Neuronal stem cell (in vitro differentiated cells): ENCODE results near the gene CAMTA1.

Experiments
- DNase-seq: peaks from one replicate; pipeline ENCODE4 v3.0.0-alpha.2; 2013; ENCODE audit warnings: low spot score
- H2AFZ ChIP-seq: one replicate; pipeline ENCODE4 v1.6.1; 2013; ENCODE audit warnings: mild to moderate bottlenecking, low read length, inconsistent platforms
- H2AK5ac ChIP-seq: 2 replicates; pipeline ENCODE4 v1.6.1; 2013; ENCODE audit warnings: low read depth, mild to moderate bottlenecking, inconsistent platforms, low read length, moderate library complexity, mixed read lengths
- H2BK120ac ChIP-seq: 2 replicates; pipeline ENCODE4 v1.6.1; 2013; ENCODE audit warnings: low read depth, mild to moderate bottlenecking, inconsistent platforms, low read length, moderate library complexity, mixed read lengths
- H2BK12ac ChIP-seq: one replicate; pipeline ENCODE4 v1.6.1; 2013; ENCODE audit warnings: low read length, inconsistent platforms
- H2BK15ac ChIP-seq: 2 replicates; pipeline ENCODE4 v1.6.1; 2013; ENCODE audit warnings: mild to moderate bottlenecking, low read length, inconsistent platforms, mixed read lengths
- H2BK5ac ChIP-seq: one replicate; pipeline ENCODE4 v1.6.1; 2013; ENCODE audit warnings: inconsistent platforms, mild to moderate bottlenecking, low read length, moderate library complexity
- H3K14ac ChIP-seq: one replicate; pipeline ENCODE4 v1.6.1; 2013; ENCODE audit warnings: low read length, inconsistent platforms
- H3K18ac ChIP-seq: 2 replicates; pipeline ENCODE4 v1.6.1; 2013; ENCODE audit warnings: low read length, inconsistent platforms
- H3K23ac ChIP-seq: 2 replicates; pipeline ENCODE4 v1.6.1; 2013; ENCODE audit warnings: low read depth, mild to moderate bottlenecking, mixed read lengths, low read length, inconsistent platforms; ENCODE audit not compliant: poor library complexity
- H3K27ac ChIP-seq: replicated peaks from 3 replicates; pipeline ENCODE4 v1.5.1; 2013; ENCODE audit warnings: low read length, inconsistent platforms
- H3K27me3 ChIP-seq, 3 experiments: 2 replicates each; pipeline ENCODE4 v1.6.1; 2013; ENCODE audit warnings: low read length in 3 of 3, mild to moderate bottlenecking in 2 of 3, inconsistent platforms in 1 of 3, low read depth in 1 of 3, mixed read lengths in 1 of 3, moderate library complexity in 1 of 3; ENCODE audit not compliant: control insufficient read depth in 3 of 3, insufficient read depth in 3 of 3
- H3K36me3 ChIP-seq, 2 donors: replicated peaks in 1 of 2; 2 replicates each; pipeline ENCODE4 v1.6.1; 2013; ENCODE audit warnings: low read length in 2 of 2; ENCODE audit not compliant: control insufficient read depth in 2 of 2, insufficient read depth in 2 of 2
- H3K4ac ChIP-seq: 2 replicates; pipeline ENCODE4 v1.6.1; 2013; ENCODE audit warnings: inconsistent platforms, mild to moderate bottlenecking, low read length, moderate library complexity
- H3K4me1 ChIP-seq, 2 donors: 1 replicate in 1 of 2; 2 replicates in 1 of 2; pipeline ENCODE4 v1.6.1; 2013; ENCODE audit warnings: low read length in 2 of 2, low read depth in 1 of 2; ENCODE audit not compliant: control insufficient read depth in 2 of 2, insufficient read depth in 1 of 2
- H3K4me2 ChIP-seq: one replicate; pipeline ENCODE4 v1.6.1; 2013; ENCODE audit warnings: mild to moderate bottlenecking, low read length, inconsistent platforms; ENCODE audit not compliant: insufficient read depth, poor library complexity, severe bottlenecking
- H3K4me3 ChIP-seq, 2 donors: 2 replicates each; pipeline ENCODE4 v1.5.1; 2013; ENCODE audit warnings: low read length in 2 of 2, mild to moderate bottlenecking in 2 of 2, inconsistent platforms in 1 of 2, moderate library complexity in 1 of 2
- H3K79me1 ChIP-seq: one replicate; pipeline ENCODE4 v1.6.1; 2013; ENCODE audit warnings: low read depth, mild to moderate bottlenecking, inconsistent platforms, low read length, moderate library complexity
- H3K9ac ChIP-seq: one replicate; pipeline ENCODE4 v1.6.1; 2013; ENCODE audit warnings: mild to moderate bottlenecking, low read depth, low read length, inconsistent platforms; ENCODE audit not compliant: poor library complexity
- H3K9me3 ChIP-seq, 2 donors: replicated peaks in 1 of 2; 2 replicates each; pipeline versions ENCODE3 to v1.6.1; 2013; ENCODE audit warnings: low read length in 2 of 2, mild to moderate bottlenecking in 2 of 2, inconsistent platforms in 1 of 2, low read depth in 1 of 2, mixed read lengths in 1 of 2, moderate library complexity in 1 of 2; ENCODE audit not compliant: control insufficient read depth in 2 of 2, insufficient read depth in 1 of 2
- H4K8ac ChIP-seq: one replicate; pipeline ENCODE4 v1.6.1; 2013; ENCODE audit warnings: low read depth, mild to moderate bottlenecking, inconsistent platforms, low read length, moderate library complexity
- H4K91ac ChIP-seq: one replicate; pipeline ENCODE4 v1.6.1; 2013; ENCODE audit warnings: low read length, low read depth, mild to moderate bottlenecking, inconsistent platforms; ENCODE audit not compliant: poor library complexity
- WGBS, 2 donors: extraction: QIAGEN DNeasy Blood & Tissue Kit; methylation state at CpG; one replicate each; pipeline ENCODE4 v1.1.7; 2013; ENCODE audit warnings: missing lambda C conversion rate in 2 of 2, mixed read lengths in 1 of 2; ENCODE audit not compliant: insufficient read length in 2 of 2, insufficient replicate concordance in 1 of 2; ENCODE audit errors: extremely low coverage in 2 of 2; 5-methylcytosine and 5-hydroxymethylcytosine counted together

CAMTA1 gene

GRCh38 chr1:7654725-7655124 is 869.5 kb downstream of the CAMTA1 start:
- Histone ChIP-seq H3K4me2 (no peak overlapping the region), H3K18ac (no peak overlapping the region), H3K36me3 (no peaks in the 10 kb centered on the region), H2BK12ac (no peak overlapping the region), H3K79me1 (no peaks in the 10 kb centered on the region), H2BK15ac (no peak overlapping the region), H3K27ac (no peak overlapping the region), H3K4ac (no peak overlapping the region), H2AK5ac (no peak overlapping the region), H4K91ac (no peak overlapping the region), H3K4me1 (peaks cover 7% of the 10 kb centered on the region in 2 donors), H3K23ac (no peak overlapping the region), H4K8ac (no peak overlapping the region), H2BK120ac (no peak overlapping the region), H3K14ac (no peak overlapping the region), H3K27me3 (peaks cover 0 to 22% (median 0%) of the 10 kb centered on the region in 3 experiments), H2AFZ (no peak overlapping the region), H3K9ac (no peak overlapping the region), H3K9me3 (peaks cover 0 to 5% of the 10 kb centered on the region in 2 donors), H2BK5ac (no peak overlapping the region), H3K4me3 (peak overlapping the region in 1 of 2 donors; percentile 52)
- DNase-seq: no peak
- WGBS, 2 donors: 100% methylated on average over 1 of the region's 1 CpG; no CpG with 5 or more reads in 1 of the 2 donors

GRCh38 chr1:7655354-7655753 is 870.1 kb downstream of the CAMTA1 start:
- Histone ChIP-seq H2AFZ (no peak overlapping the region), H3K79me1 (no peaks in the 10 kb centered on the region), H2BK120ac (no peak overlapping the region), H4K91ac (no peak overlapping the region), H2BK12ac (no peak overlapping the region), H2BK15ac (no peak overlapping the region), H2BK5ac (no peak overlapping the region), H3K14ac (no peak overlapping the region), H3K9me3 (peaks cover 0 to 5% of the 10 kb centered on the region in 2 donors), H3K27me3 (peaks cover 0 to 16% (median 0%) of the 10 kb centered on the region in 3 experiments), H3K4me1 (peaks cover 6 to 7% of the 10 kb centered on the region in 2 donors), H2AK5ac (no peak overlapping the region), H4K8ac (no peak overlapping the region), H3K4me3 (no peak overlapping the region), H3K9ac (no peak overlapping the region), H3K4me2 (no peak overlapping the region), H3K23ac (no peak overlapping the region), H3K27ac (no peak overlapping the region), H3K18ac (no peak overlapping the region), H3K4ac (no peak overlapping the region), H3K36me3 (no peaks in the 10 kb centered on the region)
- DNase-seq: no peak
- 100% methylated on average over 2 of the region's 2 CpGs; no CpG with 5 or more reads in 1 of the 2 donors for WGBS, 2 donors

GRCh38 chr1:7656557-7657215 is 871.4 kb downstream of the CAMTA1 start:
- peak overlapping the region; percentile 20 for H3K23ac ChIP-seq
- H3K27me3 ChIP-seq: peaks cover 0 to 21% (median 0%) of the 10 kb centered on the region in 3 experiments
- H2AFZ ChIP-seq: no peak overlapping the region
- H3K9ac ChIP-seq: peak overlapping the region; percentile 34
- H4K8ac ChIP-seq: no peak overlapping the region
- H3K9me3 ChIP-seq: peaks cover 0 to 5% of the 10 kb centered on the region in 2 donors
- H2BK120ac ChIP-seq: no peak overlapping the region
- no peak overlapping the region for H2BK15ac ChIP-seq
- no peak overlapping the region for H2BK12ac ChIP-seq
- H3K4me1 ChIP-seq: no peaks in the 10 kb centered on the region
- no peak overlapping the region for H3K14ac ChIP-seq
- H2BK5ac ChIP-seq: no peak overlapping the region
- H3K4me3 ChIP-seq: no peak overlapping the region
- peak overlapping the region; percentile 44 for H3K18ac ChIP-seq
- H3K4me2 ChIP-seq: no peak overlapping the region
- H3K27ac ChIP-seq: no peak overlapping the region
- no CpG with 5 or more reads among the region's 24 CpGs for WGBS, 2 donors
- H3K36me3 ChIP-seq: no peaks in the 10 kb centered on the region
- DNase-seq: no peak
- H3K4ac ChIP-seq: no peak overlapping the region
- H2AK5ac ChIP-seq: peak overlapping the region; percentile 18
- H3K79me1 ChIP-seq: no peaks in the 10 kb centered on the region
- H4K91ac ChIP-seq: no peak overlapping the region

GRCh38 chr1:7657287-7658016 is 872.2 kb downstream of the CAMTA1 start:
- no peak overlapping the region for H2AFZ ChIP-seq
- peaks cover 0 to 5% of the 10 kb centered on the region in 2 donors for H3K9me3 ChIP-seq
- no peak overlapping the region for H3K4me2 ChIP-seq
- no CpG with 5 or more reads among the region's 17 CpGs for WGBS, 2 donors
- H3K27me3 ChIP-seq: peaks cover 0 to 20% (median 0%) of the 10 kb centered on the region in 3 experiments
- no peak overlapping the region for H2AK5ac ChIP-seq
- no peak overlapping the region for H2BK15ac ChIP-seq
- H3K4me1 ChIP-seq: no peaks in the 10 kb centered on the region
- H3K4me3 ChIP-seq: no peak overlapping the region
- peak overlapping the region; percentile 12 for H3K14ac ChIP-seq
- no peak overlapping the region for H3K18ac ChIP-seq
- H3K79me1 ChIP-seq: no peaks in the 10 kb centered on the region
- no peak for DNase-seq
- H3K23ac ChIP-seq: peak overlapping the region; percentile 67
- H4K91ac ChIP-seq: no peak overlapping the region
- H3K4ac ChIP-seq: no peak overlapping the region
- no peak overlapping the region for H2BK12ac ChIP-seq
- H3K27ac ChIP-seq: no peak overlapping the region
- H2BK120ac ChIP-seq: no peak overlapping the region
- no peak overlapping the region for H2BK5ac ChIP-seq
- no peak overlapping the region for H3K9ac ChIP-seq
- no peak overlapping the region for H4K8ac ChIP-seq
- H3K36me3 ChIP-seq: no peaks in the 10 kb centered on the region
